HCT116 (cell line): ENCODE measurements around the gene IL31. TPM values are rescaled to one million over a fixed set of nuclear protein-coding genes. Genes with fewer than 3 reads are reported as not detected.

ENCODE experiments used
- ATAC-seq: fragments of 200-7000 bp; cut with Tn5 transposase; 2 replicates; pipeline ENCODE4 v1.9.1; 2020; ENCODE audit warnings: mild to moderate bottlenecking, moderate library complexity
- BruUV-seq: library from RNA; stranded (reverse); fragments of 400-500 nt; replicated peaks from 2 replicates; lab custom pipeline; 2021; lab: Mats Ljungman, UMichigan
- CTCF ChIA-PET: fragments of 300-600 bp; sonication (Branson Sonifier 250); formaldehyde crosslinking; loops from one replicate; lab custom pipeline; 2021; ENCODE audit warnings: antibody characterized with exemption; lab: Charles Lee
- POLR2A ChIA-PET: fragments of 300-600, 350-600 bp; sonication (Branson Sonifier 250); formaldehyde crosslinking; loops from one replicate; lab custom pipeline; 2021; ENCODE audit warnings: antibody characterized with exemption; lab: Charles Lee
- RAD21 ChIA-PET, 2 experiments: fragments of 300-600 bp; sonication (Branson Sonifier 250); formaldehyde crosslinking; loops; one replicate each; lab custom pipeline; 2023; ENCODE audit warnings: low total read pairs in 2 of 2; ENCODE audit not compliant: uncharacterized antibody in 2 of 2, unreplicated experiment in 2 of 2, low non-redundant PET in 1 of 2; lab: Charles Lee
- DNase-seq: peaks from one replicate; pipeline ENCODE4 v3.0.0-alpha.2; 2010; ENCODE audit warnings: low read depth, low spot score
- H2AFZ ChIP-seq: fragments of 200-600 bp; shearing (Covaris generic), sonication (generic); 2 replicates; pipeline ENCODE4 v1.6.1; 2017; ENCODE audit warnings: low read depth, mixed run types, mixed read lengths, antibody characterized with exemption, low read length; ENCODE audit not compliant: poor library complexity, severe bottlenecking
- H3K27ac ChIP-seq: 2 replicates; pipeline ENCODE4 v1.5.1; 2012; ENCODE audit warnings: low read depth, low read length
- H3K27me3 ChIP-seq: fragments of 200-600 bp; sonication (generic); 2 replicates; pipeline ENCODE4 v1.6.1; 2016; ENCODE audit warnings: mixed run types, low read length, mixed read lengths; ENCODE audit not compliant: insufficient read depth
- H3K36me3 ChIP-seq, 2 experiments: fragments of 200-500 bp in 1 of 2; fragments of 200-600 bp in 1 of 2; sonication (Bioruptor generic) in 1 of 2; sonication (generic) in 1 of 2; 2 replicates each; pipeline versions ENCODE4 v1.5.1 to v1.6.1; 2014 to 2016; ENCODE audit warnings: low read length in 2 of 2, inconsistent platforms in 1 of 2, mixed read lengths in 1 of 2, mixed run types in 1 of 2; ENCODE audit not compliant: insufficient read depth in 2 of 2, control insufficient read depth in 1 of 2
- H3K4me1 ChIP-seq, 2 experiments: fragments of 200-600 bp in 1 of 2; sonication (generic) in 1 of 2; 2 replicates each; pipeline versions ENCODE4 v1.5.1 to v1.6.1; 2012 to 2017; ENCODE audit warnings: low read length in 2 of 2, inconsistent platforms in 1 of 2, mild to moderate bottlenecking in 1 of 2, mixed read lengths in 1 of 2, mixed run types in 1 of 2, moderate library complexity in 1 of 2; ENCODE audit not compliant: insufficient read depth in 2 of 2, control insufficient read depth in 1 of 2
- H3K4me2 ChIP-seq: fragments of 200-600 bp; sonication (generic); 2 replicates; pipeline ENCODE4 v1.6.1; 2017; ENCODE audit warnings: mixed run types, low read length, mixed read lengths
- H3K4me3 ChIP-seq, 2 experiments: fragments of 200-600 bp in 1 of 2; sonication (generic) in 1 of 2; replicated peaks in 1 of 2; 2 replicates each; pipeline ENCODE4 v1.5.1; 2011 to 2016; ENCODE audit warnings: low read length in 2 of 2, control low read depth in 1 of 2, low read depth in 1 of 2, mild to moderate bottlenecking in 1 of 2, mixed read lengths in 1 of 2, mixed run types in 1 of 2
- H3K79me2 ChIP-seq: fragments of 200-600 bp; sonication (generic); 2 replicates; pipeline ENCODE4 v1.6.1; 2017; ENCODE audit warnings: mild to moderate bottlenecking, mixed run types, low read length, moderate library complexity, mixed read lengths; ENCODE audit not compliant: insufficient read depth
- H3K9ac ChIP-seq: fragments of 200-600 bp; sonication (generic); 2 replicates; pipeline ENCODE4 v1.6.1; 2016; ENCODE audit warnings: low read length, mixed read lengths
- H3K9me2 ChIP-seq: fragments of 200-600 bp; sonication (generic), shearing (Covaris generic); 2 replicates; pipeline ENCODE4 v1.6.1; 2017; ENCODE audit warnings: mixed run types, mild to moderate bottlenecking, moderate library complexity; ENCODE audit not compliant: insufficient read depth
- H3K9me3 ChIP-seq, 2 experiments: fragments of 200-500 bp in 1 of 2; fragments of 200-600 bp in 1 of 2; sonication (Bioruptor generic) in 1 of 2; sonication (generic) in 1 of 2; 2 replicates each; pipeline ENCODE4 v1.6.1; 2014 to 2017; ENCODE audit warnings: low read length in 2 of 2, mixed read lengths in 2 of 2, inconsistent platforms in 1 of 2, low read depth in 1 of 2, mild to moderate bottlenecking in 1 of 2, mixed run types in 1 of 2, moderate library complexity in 1 of 2; ENCODE audit not compliant: control insufficient read depth in 1 of 2, insufficient read depth in 1 of 2
- H4K20me1 ChIP-seq: fragments of 200-600 bp; sonication (generic), shearing (Covaris generic); 2 replicates; pipeline ENCODE4 v1.6.1; 2017; ENCODE audit warnings: mixed run types, mild to moderate bottlenecking, moderate library complexity; ENCODE audit not compliant: insufficient read depth
- ATF3 ChIP-seq: IDR thresholded peaks from 2 replicates; pipeline ENCODE4 v1.6.1; 2012
- CBX3 ChIP-seq: IDR thresholded peaks from 2 replicates; pipeline ENCODE4 v1.6.1; 2012; ENCODE audit warnings: low read depth
- CEBPB ChIP-seq: IDR thresholded peaks from 2 replicates; pipeline ENCODE4 v1.6.1; 2012; ENCODE audit warnings: low read depth
- EGR1 ChIP-seq: IDR thresholded peaks from 2 replicates; pipeline ENCODE4 v1.6.1; 2012; ENCODE audit warnings: low read depth
- EZH2phosphoT487 ChIP-seq: fragments of 200-600 bp; IDR thresholded peaks from 2 replicates; pipeline ENCODE4 v1.6.1; 2018; ENCODE audit warnings: antibody characterized with exemption, borderline replicate concordance
- FOSL1 ChIP-seq: IDR thresholded peaks from 2 replicates; pipeline ENCODE4 v1.6.1; 2012; ENCODE audit warnings: low read depth
- JUND ChIP-seq: IDR thresholded peaks from 2 replicates; pipeline ENCODE4 v1.6.1; 2012
- MAX ChIP-seq: IDR thresholded peaks from 2 replicates; pipeline ENCODE4 v1.6.1; 2012
- POLR2A ChIP-seq: IDR thresholded peaks from 2 replicates; pipeline ENCODE4 v1.7.0; 2011; ENCODE audit warnings: borderline replicate concordance; ENCODE audit not compliant: insufficient read depth, insufficient read length; ENCODE audit errors: extremely low read depth
- POLR2AphosphoS5 ChIP-seq: IDR thresholded peaks from 2 replicates; pipeline ENCODE4 v1.6.1; 2011; ENCODE audit warnings: mild to moderate bottlenecking, low read depth, low read length, moderate library complexity
- RAD21 ChIP-seq: IDR thresholded peaks from 2 replicates; pipeline ENCODE4 v1.6.1; 2012; ENCODE audit warnings: low read depth, mild to moderate bottlenecking
- SIN3A ChIP-seq: IDR thresholded peaks from 2 replicates; pipeline ENCODE4 v1.6.1; 2012; ENCODE audit warnings: low read depth
- SP1 ChIP-seq: IDR thresholded peaks from 2 replicates; pipeline ENCODE4 v1.6.1; 2012; ENCODE audit warnings: low read depth
- TCF7L2 ChIP-seq: IDR thresholded peaks from 2 replicates; pipeline ENCODE4 v1.7.0; 2011; ENCODE audit warnings: borderline replicate concordance, inconsistent platforms; ENCODE audit not compliant: insufficient read depth, insufficient read length; ENCODE audit errors: extremely low read depth
- YY1 ChIP-seq: IDR thresholded peaks from 2 replicates; pipeline ENCODE4 v1.6.1; 2011; ENCODE audit warnings: low read length, low read depth, moderate library complexity, mild to moderate bottlenecking; ENCODE audit not compliant: insufficient replicate concordance; ENCODE audit errors: extremely low read depth
- ZBTB33 ChIP-seq: IDR thresholded peaks from 2 replicates; pipeline ENCODE4 v1.6.1; 2011; ENCODE audit warnings: mild to moderate bottlenecking, low read length, moderate library complexity; ENCODE audit not compliant: insufficient replicate concordance; ENCODE audit errors: extremely low read depth
- ZFX ChIP-seq: fragments of 450-650 bp; IDR thresholded peaks from 2 replicates; pipeline ENCODE4 v1.6.1; 2017
- ZNF274 ChIP-seq: fragments of 200-500 bp; sonication (Bioruptor generic); IDR thresholded peaks from 2 replicates; pipeline ENCODE4 v1.6.1; 2014; ENCODE audit warnings: mild to moderate bottlenecking, low read depth, low read length, inconsistent platforms
- intact Hi-C: fragments of 100-400 bp; cut with micrococcal nuclease; formaldehyde crosslinking; loops from 2 replicates; pipeline ENCODE4 v1.10.0; 2022
- total RNA-seq: library from RNA; stranded (reverse); gene quantifications from one replicate; pipeline ENCODE4 v1.2.1, GENCODE V29; 2021; ENCODE audit not compliant: unreplicated experiment

IL31 gene
- total RNA-seq, 1 experiment from 2014 or later = not detected

GRCh38 chr12:122130150-122130549 lies 43.9 kb downstream of the IL31 start (continued):
- TF ChIP-seq SIN3A (no peak), RAD21 (no peak)

- intact Hi-C loops = no loop called here
- no peaks in the 10 kb centered on the region for H3K9me3 ChIP-seq
- CTCF ChIA-PET = no interaction called here
- peak overlapping the region; percentile 79; the same call in 1 of the 2 replicates for H3K27ac ChIP-seq
- no peak overlapping the region for H3K4me2 ChIP-seq
- no peaks in the 10 kb centered on the region; the same call in 1 of the 2 replicates for H4K20me1 ChIP-seq
- peaks cover 18 to 33% of the 10 kb centered on the region in 2 experiments; a peak in 3 of 4 replicates for H3K36me3 ChIP-seq
- no peaks in the 10 kb centered on the region for H3K27me3 ChIP-seq
- H2AFZ ChIP-seq = no peak overlapping the region
- no TSS peak for BruUV-seq
- no peak overlapping the region for H3K4me3 ChIP-seq
- POLR2A ChIA-PET = no interaction called here
- ATAC-seq (no peak), DNase-seq (no peak)
- H3K9ac ChIP-seq = no peak overlapping the region
- no peak for TF ChIP-seq CBX3
- no peak for TF ChIP-seq EGR1
- TF ChIP-seq POLR2A = no peak
- TF ChIP-seq SIN3A = no peak
- no peak for TF ChIP-seq CEBPB
- TF ChIP-seq TCF7L2 = no peak
- peaks cover 36% of the 10 kb centered on the region for H3K79me2 ChIP-seq
- peaks cover 12 to 20% of the 10 kb centered on the region in 2 experiments for H3K4me1 ChIP-seq
- RAD21 ChIA-PET = no interaction called here
- H3K9me2 ChIP-seq = no peaks in the 10 kb centered on the region
Observed at GRCh38 chr12:122129131-122129530, 44.9 kb downstream of the IL31 start.

- H3K79me2 ChIP-seq = peaks cover 40% of the 10 kb centered on the region
- ChIA-PET CTCF (no interaction called here), RAD21 (no interaction called here), POLR2A (no interaction called here)
- H3K9me3 ChIP-seq = no peaks in the 10 kb centered on the region
- DNase-seq = no peak
- no peak overlapping the region for H3K27ac ChIP-seq
- H3K4me1 ChIP-seq = peaks cover 14 to 23% of the 10 kb centered on the region in 2 experiments
- H3K9me2 ChIP-seq = no peaks in the 10 kb centered on the region
- intact Hi-C loops = no loop called here
- H2AFZ ChIP-seq = no peak overlapping the region
- H3K4me3 ChIP-seq = no peak overlapping the region
- ATAC-seq = no peak
- H3K27me3 ChIP-seq = no peaks in the 10 kb centered on the region
- peaks cover 14 to 33% of the 10 kb centered on the region in 2 experiments; a peak in 3 of 4 replicates for H3K36me3 ChIP-seq
- BruUV-seq = no TSS peak
- no peaks in the 10 kb centered on the region; the same call in 1 of the 2 replicates for H4K20me1 ChIP-seq
- no peak overlapping the region for H3K9ac ChIP-seq
- no peak overlapping the region for H3K4me2 ChIP-seq
- no peak for TF ChIP-seq EZH2phosphoT487
- TF ChIP-seq FOSL1 = no peak
- no peak for TF ChIP-seq CEBPB
- TF ChIP-seq ZBTB33 = no peak
- no peak for TF ChIP-seq YY1
- no peak for TF ChIP-seq JUND
- no peak for TF ChIP-seq SIN3A
- TF ChIP-seq TCF7L2 = no peak
- TF ChIP-seq ZNF274 = no peak
- TF ChIP-seq RAD21 = no peak
- TF ChIP-seq SP1 = no peak
- TF ChIP-seq POLR2AphosphoS5 = no peak
- no peak for TF ChIP-seq ZFX
- no peak for TF ChIP-seq MAX
- TF ChIP-seq ATF3 = no peak
- TF ChIP-seq EGR1 = no peak
Observed at GRCh38 chr12:122128481-122128880, 45.5 kb downstream of the IL31 start.
